Left lung (tissue), 10 donors: ENCODE measurements around the gene DYRK1B. TPM values are rescaled to one million over a fixed set of nuclear protein-coding genes. Genes with fewer than 3 reads are reported as not detected.
"Not testable (repeated sequence)": the region's sequence is repeated elsewhere in the genome, so short reads cannot be mapped to it uniquely, and the experiment has no call there.

Experiments
- ATAC-seq: fragments of 200-7000 bp; cut with Tn5 transposase; one replicate; pipeline ENCODE4 v1.9.1; 2020; ENCODE audit warnings: moderate library complexity
- DNase-seq, 4 donors: peaks; one replicate each; pipeline ENCODE4 v3.0.0-alpha.2; 2013 to 2020
- H3K27ac ChIP-seq, 2 donors: fragments of 200-600 bp; sonication (generic) in 1 of 2; one replicate each; pipeline versions ENCODE4 v1.5.0 to v1.8.0; 2020 to 2021
- H3K27me3 ChIP-seq, 2 donors: fragments of 200-600 bp; sonication (generic) in 1 of 2; one replicate each; pipeline versions ENCODE4 v1.5.0 to v1.8.0; 2020 to 2021
- H3K36me3 ChIP-seq, 2 donors: fragments of 200-600 bp; sonication (generic) in 1 of 2; one replicate each; pipeline versions ENCODE4 v1.5.0 to v1.8.0; 2020 to 2021
- H3K4me1 ChIP-seq, 2 donors: fragments of 200-600 bp; one replicate each; pipeline ENCODE4 v1.8.0; 2021
- H3K4me3 ChIP-seq, 2 donors: fragments of 200-600 bp; sonication (generic) in 1 of 2; one replicate each; pipeline versions ENCODE4 v1.5.0 to v1.8.0; 2020 to 2021; ENCODE audit warnings: mild to moderate bottlenecking in 1 of 2
- H3K9me3 ChIP-seq, 2 donors: fragments of 200-600 bp; sonication (generic) in 1 of 2; one replicate each; pipeline versions ENCODE4 v1.5.0 to v1.8.0; 2020 to 2021
- CTCF ChIP-seq, 2 donors: fragments of 200-600 bp; sonication (generic) in 1 of 2; IDR thresholded peaks; one replicate each; pipeline versions ENCODE4 v1.5.0 to v1.8.0; 2021; ENCODE audit warnings: antibody characterized with exemption in 2 of 2
- intact Hi-C, 2 donors: fragments of 100-400 bp; cut with DNase I; formaldehyde crosslinking; loops; one replicate each; pipeline versions ENCODE4 v1.11.2 to v1.14.2; 2022
- polyA plus RNA-seq, 6 donors: library from polyadenylated mRNA; unstranded; fragments of 120-200 nt; gene quantifications; one replicate each; pipeline ENCODE4 v1.2.1, GENCODE V29; 2013; ENCODE audit not compliant: insufficient read length in 6 of 6
- total RNA-seq, 2 donors: library from RNA; stranded (reverse); fragmentation: NEBNext Ultra II Directional; extraction: Animal tissue kit (Norgen Biotek cat#: 25700); gene quantifications; one replicate each; pipeline ENCODE4 v1.2.1, GENCODE V29; 2021
- donor health status: DM: no; HTN: yes; CAD: no.
- donor health status: DM: no; HTN: no; CAD: no.

Gene DYRK1B
- total and polyA plus RNA-seq, 8 donors, result 13.6 to 32.4 (median 26.7) TPM

- H3K36me3 ChIP-seq, result no peaks in the 10 kb centered on the region
- H3K27me3 ChIP-seq, result no peaks in the 10 kb centered on the region
- H3K4me1 ChIP-seq, result peaks cover 0 to 4% of the 10 kb centered on the region in 2 donors
- no peak for TF ChIP-seq CTCF (IDR thresholded peaks at IDR 0.05)
- no peaks in the 10 kb centered on the region for H3K9me3 ChIP-seq
- DNase-seq (no peak), ATAC-seq (no peak)
- intact Hi-C loops, result no loop called here
- H3K4me3 ChIP-seq, result no peak overlapping the region
- H3K27ac ChIP-seq, result no peak overlapping the region
Measured at GRCh38 chr19:39818626-39819097, 15.3 kb downstream of the DYRK1B start.

GRCh38 chr19:39817888-39818561 is 15.9 kb downstream of the DYRK1B start:
- TF ChIP-seq CTCF (IDR thresholded peaks at IDR 0.05), result no peak
- Histone ChIP-seq H3K4me3 (no peak overlapping the region), H3K4me1 (no peaks in the 10 kb centered on the region), H3K27me3 (no peaks in the 10 kb centered on the region), H3K36me3 (no peaks in the 10 kb centered on the region), H3K9me3 (no peaks in the 10 kb centered on the region), H3K27ac (no peak overlapping the region)
- ATAC-seq (no peak), DNase-seq (no peak)
- intact Hi-C loops, result no loop called here

GRCh38 chr19:39816287-39817048 is 17.5 kb downstream of the DYRK1B start:
- ATAC-seq, result no peak
- no peak for TF ChIP-seq CTCF (IDR thresholded peaks at IDR 0.05)
- intact Hi-C loops, result no loop called here

GRCh38 chr19:39814595-39814994 is 19.4 kb downstream of the DYRK1B start:
- DNase-seq (no peak), ATAC-seq (no peak)
- TF ChIP-seq CTCF (IDR thresholded peaks at IDR 0.05), result no peak
- Histone ChIP-seq H3K4me1 (no peaks in the 10 kb centered on the region), H3K27me3 (no peaks in the 10 kb centered on the region), H3K4me3 (no peak overlapping the region), H3K9me3 (no peaks in the 10 kb centered on the region), H3K36me3 (no peaks in the 10 kb centered on the region), H3K27ac (no peak overlapping the region)
- intact Hi-C loops, result no loop called here

More at GRCh38 chr19:39816287-39817048, 17.5 kb downstream of the DYRK1B start:
- no peak for DNase-seq
- H3K4me1 ChIP-seq, result no peaks in the 10 kb centered on the region
- H3K27ac ChIP-seq, result no peak overlapping the region
- no peaks in the 10 kb centered on the region for H3K27me3 ChIP-seq
- no peaks in the 10 kb centered on the region for H3K36me3 ChIP-seq
- no peak overlapping the region for H3K4me3 ChIP-seq
- H3K9me3 ChIP-seq, result no peaks in the 10 kb centered on the region

GRCh38 chr19:39814111-39814510 is 19.9 kb downstream of the DYRK1B start:
- H3K9me3 ChIP-seq, H3K36me3 ChIP-seq, DNase-seq, intact Hi-C loops, H3K4me3 ChIP-seq, H3K27me3 ChIP-seq, H3K4me1 ChIP-seq, H3K27ac ChIP-seq, ATAC-seq: not testable (repeated sequence)
